H9 (cell line): ENCODE results near the gene TMEM200A. TPM values are rescaled to one million over a fixed set of nuclear protein-coding genes. Genes with fewer than 3 reads are reported as not detected.

ENCODE experiments used
- DNase-seq: peaks from one replicate; pipeline ENCODE4 v3.0.0-alpha.2; 2017
- H2AFZ ChIP-seq: one replicate; pipeline ENCODE4 v1.6.1; 2013; ENCODE audit warnings: mild to moderate bottlenecking, low read length, control low read depth, moderate library complexity
- H2AK5ac ChIP-seq: 2 replicates; pipeline ENCODE4 v1.6.1; 2013; ENCODE audit warnings: low read length, control low read depth, mixed read lengths; ENCODE audit not compliant: insufficient read length
- H2BK120ac ChIP-seq: one replicate; pipeline ENCODE4 v1.6.1; 2013; ENCODE audit warnings: low read depth, mild to moderate bottlenecking, low read length, control low read depth, inconsistent platforms; ENCODE audit not compliant: poor library complexity, severe bottlenecking
- H2BK12ac ChIP-seq: 2 replicates; pipeline ENCODE4 v1.6.1; 2013; ENCODE audit warnings: low read length, control low read depth, mixed read lengths, low read depth; ENCODE audit not compliant: insufficient read length
- H2BK15ac ChIP-seq: 2 replicates; pipeline ENCODE4 v1.6.1; 2013; ENCODE audit warnings: low read depth, low read length, control low read depth
- H2BK20ac ChIP-seq: one replicate; pipeline ENCODE4 v1.6.1; 2013; ENCODE audit warnings: low read depth, mild to moderate bottlenecking, low read length, control low read depth, inconsistent platforms; ENCODE audit not compliant: poor library complexity, severe bottlenecking
- H2BK5ac ChIP-seq: 2 replicates; pipeline ENCODE4 v1.6.1; 2013; ENCODE audit warnings: low read length, control low read depth, mixed read lengths; ENCODE audit not compliant: insufficient read length
- H3K14ac ChIP-seq: 2 replicates; pipeline ENCODE4 v1.6.1; 2013; ENCODE audit warnings: low read length, control low read depth; ENCODE audit not compliant: insufficient read depth
- H3K18ac ChIP-seq: 2 replicates; pipeline ENCODE4 v1.6.1; 2013; ENCODE audit warnings: low read depth, mild to moderate bottlenecking, mixed read lengths, low read length, control low read depth; ENCODE audit not compliant: insufficient read length
- H3K23ac ChIP-seq: 2 replicates; pipeline ENCODE4 v1.6.1; 2013; ENCODE audit warnings: low read length, control low read depth, mixed read lengths, low read depth; ENCODE audit not compliant: insufficient read length
- H3K23me2 ChIP-seq: 2 replicates; pipeline ENCODE4 v1.6.1; 2013; ENCODE audit warnings: low read depth, mild to moderate bottlenecking, mixed read lengths, low read length, control low read depth; ENCODE audit not compliant: insufficient read length, poor library complexity, severe bottlenecking
- H3K27ac ChIP-seq: 2 replicates; pipeline ENCODE4 v1.5.1; 2013; ENCODE audit warnings: low read length, control low read depth, mixed read lengths, low read depth; ENCODE audit not compliant: insufficient read length
- H3K27me3 ChIP-seq: 2 replicates; pipeline ENCODE4 v1.6.1; 2013; ENCODE audit warnings: low read length, control low read depth, inconsistent platforms; ENCODE audit not compliant: insufficient read depth
- H3K4ac ChIP-seq: 2 replicates; pipeline ENCODE4 v1.6.1; 2013; ENCODE audit warnings: low read depth, mild to moderate bottlenecking, control low read depth, inconsistent platforms, low read length, moderate library complexity
- H3K4me1 ChIP-seq: 2 replicates; pipeline ENCODE4 v1.6.1; 2013; ENCODE audit warnings: low read length, control low read depth, inconsistent platforms; ENCODE audit not compliant: insufficient read depth
- H3K4me2 ChIP-seq: 2 replicates; pipeline ENCODE4 v1.6.1; 2013; ENCODE audit warnings: low read length, control low read depth, mixed read lengths; ENCODE audit not compliant: insufficient read length, insufficient read depth
- H3K56ac ChIP-seq: 2 replicates; pipeline ENCODE4 v1.6.1; 2013; ENCODE audit warnings: low read depth, mild to moderate bottlenecking, mixed read lengths, low read length, control low read depth; ENCODE audit not compliant: insufficient read length
- H3K79me1 ChIP-seq: 2 replicates; pipeline ENCODE4 v1.6.1; 2013; ENCODE audit warnings: low read depth, mild to moderate bottlenecking, moderate library complexity, low read length, control low read depth, inconsistent platforms; ENCODE audit not compliant: insufficient read depth, poor library complexity, severe bottlenecking
- H3K79me2 ChIP-seq: 2 replicates; pipeline ENCODE4 v1.6.1; 2013; ENCODE audit warnings: low read length, control low read depth, inconsistent platforms; ENCODE audit not compliant: insufficient read depth
- H3K9ac ChIP-seq: 2 replicates; pipeline ENCODE4 v1.6.1; 2013; ENCODE audit warnings: low read length, control low read depth, mixed read lengths; ENCODE audit not compliant: insufficient read length; ENCODE audit errors: extremely low read depth
- H3K9me3 ChIP-seq: one replicate; pipeline ENCODE4 v1.6.1; 2013; ENCODE audit warnings: low read depth, low read length, inconsistent platforms; ENCODE audit not compliant: control insufficient read depth
- H3T11ph ChIP-seq: one replicate; pipeline ENCODE4 v1.6.1; 2013; ENCODE audit warnings: mild to moderate bottlenecking, low read length, control low read depth, inconsistent platforms
- H4K20me1 ChIP-seq: one replicate; pipeline ENCODE4 v1.6.1; 2013; ENCODE audit not compliant: control insufficient read depth, insufficient read length, insufficient read depth
- H4K5ac ChIP-seq: 2 replicates; pipeline ENCODE4 v1.6.1; 2013; ENCODE audit warnings: low read depth, mild to moderate bottlenecking, mixed read lengths, low read length, control low read depth; ENCODE audit not compliant: insufficient read length
- H4K8ac ChIP-seq: replicated peaks from 2 replicates; pipeline ENCODE4 v1.6.1; 2013; ENCODE audit warnings: low read length, control low read depth, mixed read lengths, low read depth; ENCODE audit not compliant: insufficient read length
- H4K91ac ChIP-seq: 2 replicates; pipeline ENCODE4 v1.6.1; 2013; ENCODE audit warnings: low read depth, mild to moderate bottlenecking, moderate library complexity, mixed read lengths, low read length, control low read depth; ENCODE audit not compliant: insufficient read length
- H3K27ac Mint-ChIP-seq, 3 experiments: 2 replicates in 2 of 3; 3 replicates in 1 of 3; pipeline ENCODE4 v1.8.0; 2020 to 2021; ENCODE audit warnings: mixed read lengths in 3 of 3, mild to moderate bottlenecking in 1 of 3, moderate library complexity in 1 of 3
- H3K27me3 Mint-ChIP-seq: 2 replicates; pipeline ENCODE4 v1.8.0; 2021; ENCODE audit warnings: low read depth, mild to moderate bottlenecking, moderate library complexity, mixed read lengths
- H3K36me3 Mint-ChIP-seq, 3 experiments: 2 replicates in 2 of 3; 3 replicates in 1 of 3; pipeline ENCODE4 v1.8.0; 2020 to 2021; ENCODE audit warnings: low read depth in 3 of 3, mixed read lengths in 3 of 3; ENCODE audit not compliant: insufficient read depth in 1 of 3
- H3K4me1 Mint-ChIP-seq, 2 experiments: 2 replicates each; pipeline ENCODE4 v1.8.0; 2020; ENCODE audit warnings: mixed read lengths in 2 of 2
- H3K4me3 Mint-ChIP-seq, 2 experiments: 2 replicates in 1 of 2; 3 replicates in 1 of 2; pipeline ENCODE4 v1.8.0; 2020 to 2021; ENCODE audit warnings: mild to moderate bottlenecking in 2 of 2, mixed read lengths in 2 of 2, moderate library complexity in 1 of 2
- H3K9me3 Mint-ChIP-seq, 2 experiments: 2 replicates in 1 of 2; 3 replicates in 1 of 2; pipeline ENCODE4 v1.8.0; 2020; ENCODE audit warnings: mild to moderate bottlenecking in 2 of 2, mixed read lengths in 2 of 2, moderate library complexity in 1 of 2
- CTCF ChIP-seq: fragments of 200-600 bp; sonication (generic); conservative IDR thresholded peaks from 3 replicates; pipeline ENCODE4 v1.8.0; 2021; ENCODE audit warnings: antibody characterized with exemption, mild to moderate bottlenecking
- WGBS: extraction: QIAGEN DNeasy Blood & Tissue Kit; methylation state at CpG from one replicate; pipeline ENCODE4 v1.1.7; 2013; ENCODE audit warnings: missing lambda C conversion rate, low lambda C conversion rate, mixed read lengths; ENCODE audit not compliant: insufficient read length; ENCODE audit errors: extremely low coverage; 5-methylcytosine and 5-hydroxymethylcytosine counted together
- total RNA-seq: library from RNA; stranded (reverse); gene quantifications from 2 replicates; pipeline ENCODE4 v1.2.1, GENCODE V29; 2021

The TMEM200A gene
- total RNA-seq, 1 experiment from 2014 or later = 6.1 TPM

GRCh38 chr6:130324657-130325056 is 41.2 kb upstream of the TMEM200A start:
- Mint-ChIP-seq H3K36me3 (no peaks in the 10 kb centered on the region), H3K27me3 (no peaks in the 10 kb centered on the region), H3K9me3 (peaks cover 0 to 2% of the 10 kb centered on the region in 2 experiments; a peak in 2 of 5 replicates), H3K27ac (no peak overlapping the region), H3K4me3 (no peak overlapping the region), H3K4me1 (no peaks in the 10 kb centered on the region)
- TF ChIP-seq CTCF = no peak
- H3K79me2 ChIP-seq = no peaks in the 10 kb centered on the region
- H4K91ac ChIP-seq = no peak overlapping the region
- no peak overlapping the region for H3K9ac ChIP-seq
- H3K79me1 ChIP-seq = no peaks in the 10 kb centered on the region
- no peak overlapping the region for H3K56ac ChIP-seq
- H2BK15ac ChIP-seq = no peak overlapping the region
- no peak overlapping the region for H2AFZ ChIP-seq
- no peak overlapping the region for H3K4me2 ChIP-seq
- no peak for DNase-seq
- no peak overlapping the region for H3K23ac ChIP-seq
- no peaks in the 10 kb centered on the region for H3K27me3 ChIP-seq
- no peak overlapping the region for H3T11ph ChIP-seq
- H3K4me1 ChIP-seq = no peaks in the 10 kb centered on the region
- no peak overlapping the region for H3K18ac ChIP-seq
- no peak overlapping the region for H2BK20ac ChIP-seq
- H2AK5ac ChIP-seq = no peak overlapping the region
- H4K5ac ChIP-seq = no peak overlapping the region
- H2BK12ac ChIP-seq = no peak overlapping the region
- no peak overlapping the region for H3K4ac ChIP-seq
- H3K14ac ChIP-seq = no peak overlapping the region
- no peaks in the 10 kb centered on the region for H3K9me3 ChIP-seq
- no CpG with 5 or more reads among the region's 4 CpGs for WGBS
- no peak overlapping the region for H2BK120ac ChIP-seq
- no peak overlapping the region for H4K8ac ChIP-seq
- H3K27ac ChIP-seq = no peak overlapping the region
- H4K20me1 ChIP-seq = no peaks in the 10 kb centered on the region
- H2BK5ac ChIP-seq = no peak overlapping the region
- no peaks in the 10 kb centered on the region for H3K23me2 ChIP-seq
